ENCODE data around the gene SERPINB2. TPM values are rescaled to one million over a fixed set of nuclear protein-coding genes. Genes with fewer than 3 reads are reported as not detected.

Gene SERPINB2
- total RNA-seq, 4 donors from 2014 or later: not detected

Other genes with a start within 250 kb of the SERPINB2 start
- gene SERPINB4, start 243.4 kb upstream of the SERPINB2 start, total RNA-seq: not detected
- gene SERPINB3, start 225.8 kb upstream of the SERPINB2 start, total RNA-seq: not detected
- gene SERPINB11, start 184.7 kb upstream of the SERPINB2 start, total RNA-seq: not detected
- not detected for gene SERPINB7, start 112.3 kb upstream of the SERPINB2 start, total RNA-seq
- not detected for gene SERPINB10, start 20.3 kb downstream of the SERPINB2 start, total RNA-seq
- gene HMSD, start 61.6 kb downstream of the SERPINB2 start, total RNA-seq: not detected
- gene SERPINB8, start 82.4 kb downstream of the SERPINB2 start, total RNA-seq: 10 to 100 TPM in 3 of 4 donors, 1 to 10 TPM in 1; 6.6 to 20.2 (median 14.0) TPM